ENCODE results near the gene MAPKAP1.

DNA sequence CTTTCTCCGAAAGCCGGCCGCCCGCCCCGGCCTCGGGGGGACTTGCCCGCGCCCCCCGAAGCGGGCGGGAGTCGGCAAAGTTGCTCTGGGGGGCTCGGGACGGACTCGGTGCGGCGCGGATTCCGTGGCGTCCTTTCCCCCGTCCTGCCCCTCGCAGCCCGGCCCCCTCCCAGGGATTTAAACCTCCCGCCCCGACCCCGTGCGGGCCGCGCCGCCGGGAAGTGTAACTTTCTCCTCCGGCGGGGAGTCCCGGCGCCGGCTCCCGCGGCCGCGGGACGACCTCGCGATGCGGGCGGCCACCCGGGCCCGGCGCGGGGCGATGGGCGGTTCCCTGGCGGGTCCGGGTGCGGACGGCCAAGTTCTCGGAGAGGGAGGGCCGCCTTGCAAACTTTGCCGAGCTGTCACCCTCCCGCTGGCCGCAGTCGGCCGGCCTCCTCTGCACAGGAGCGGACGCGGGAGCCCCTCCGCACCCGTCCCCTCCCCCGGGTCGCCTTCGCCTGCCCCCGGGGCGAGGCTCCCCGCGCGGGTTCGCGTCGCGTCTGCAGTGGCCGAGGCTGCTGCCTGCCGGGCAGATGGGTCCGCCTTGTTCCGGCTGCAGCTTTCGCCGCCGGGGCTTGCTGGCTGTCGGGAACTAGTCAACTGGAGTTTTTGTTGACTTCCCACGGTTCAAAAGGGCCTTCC lies 40.9 kb upstream of the MAPKAP1 start:
- TF ChIP-seq, protein P1, sequence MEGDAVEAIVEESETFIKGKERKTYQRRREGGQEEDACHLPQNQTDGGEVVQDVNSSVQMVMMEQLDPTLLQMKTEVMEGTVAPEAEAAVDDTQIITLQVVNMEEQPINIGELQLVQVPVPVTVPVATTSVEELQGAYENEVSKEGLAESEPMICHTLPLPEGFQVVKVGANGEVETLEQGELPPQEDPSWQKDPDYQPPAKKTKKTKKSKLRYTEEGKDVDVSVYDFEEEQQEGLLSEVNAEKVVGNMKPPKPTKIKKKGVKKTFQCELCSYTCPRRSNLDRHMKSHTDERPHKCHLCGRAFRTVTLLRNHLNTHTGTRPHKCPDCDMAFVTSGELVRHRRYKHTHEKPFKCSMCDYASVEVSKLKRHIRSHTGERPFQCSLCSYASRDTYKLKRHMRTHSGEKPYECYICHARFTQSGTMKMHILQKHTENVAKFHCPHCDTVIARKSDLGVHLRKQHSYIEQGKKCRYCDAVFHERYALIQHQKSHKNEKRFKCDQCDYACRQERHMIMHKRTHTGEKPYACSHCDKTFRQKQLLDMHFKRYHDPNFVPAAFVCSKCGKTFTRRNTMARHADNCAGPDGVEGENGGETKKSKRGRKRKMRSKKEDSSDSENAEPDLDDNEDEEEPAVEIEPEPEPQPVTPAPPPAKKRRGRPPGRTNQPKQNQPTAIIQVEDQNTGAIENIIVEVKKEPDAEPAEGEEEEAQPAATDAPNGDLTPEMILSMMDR (IDR thresholded peaks at IDR 0.05; ENCODE audit: insufficient read depth, low read length, poor library complexity, severe bottlenecking) = no peak
- TF ChIP-seq EZH2phosphoT487 (conservative IDR thresholded peaks at IDR 0.05; ENCODE audit: low read length) = no peak
